ENCODE results near the gene OBI1.

The OBI1 gene

DNA sequence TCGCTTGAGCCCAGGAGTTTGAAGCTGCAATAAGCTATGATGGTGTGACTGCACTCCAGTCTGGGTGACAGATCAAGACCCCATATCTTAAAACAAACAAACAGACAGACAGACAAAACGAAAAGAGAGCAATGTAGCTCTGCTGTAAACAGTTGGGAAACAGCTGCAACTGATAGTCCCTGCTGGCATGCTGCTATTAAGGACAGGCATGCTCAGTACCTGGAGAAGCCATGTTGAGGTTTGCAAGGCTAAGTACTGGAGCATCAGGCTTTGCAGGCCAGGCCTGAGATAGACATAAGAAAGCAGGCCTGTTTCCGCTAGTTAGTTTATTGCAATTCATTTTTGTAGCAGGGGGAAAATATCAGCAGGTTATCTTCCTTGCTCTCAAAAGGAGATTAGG, 16.2 kb upstream of the OBI1 start:
- Histone ChIP-seq H3K4me3 (IDR thresholded peaks at IDR 0.05; ENCODE audit: insufficient read depth, low read depth, low read length) (no peak overlapping the region), H3K4me1 (ENCODE audit: low read depth, poor library complexity, severe bottlenecking) (no peaks in the 10 kb centered on the region), H3K9ac (no peak overlapping the region), H2AFZ (ENCODE audit: low read depth) (no peak overlapping the region), H3K27ac (no peak overlapping the region), H3K36me3 (ENCODE audit: insufficient read depth) (no peaks in the 10 kb centered on the region), H3K4me2 (no peak overlapping the region), H4K20me1 (ENCODE audit: insufficient read depth) (no peaks in the 10 kb centered on the region), H3K27me3 (ENCODE audit: insufficient read depth, low read depth) (no peaks in the 10 kb centered on the region), H3K79me2 (ENCODE audit: insufficient read depth, low read depth) (no peaks in the 10 kb centered on the region)
- TF ChIP-seq, protein P1, sequence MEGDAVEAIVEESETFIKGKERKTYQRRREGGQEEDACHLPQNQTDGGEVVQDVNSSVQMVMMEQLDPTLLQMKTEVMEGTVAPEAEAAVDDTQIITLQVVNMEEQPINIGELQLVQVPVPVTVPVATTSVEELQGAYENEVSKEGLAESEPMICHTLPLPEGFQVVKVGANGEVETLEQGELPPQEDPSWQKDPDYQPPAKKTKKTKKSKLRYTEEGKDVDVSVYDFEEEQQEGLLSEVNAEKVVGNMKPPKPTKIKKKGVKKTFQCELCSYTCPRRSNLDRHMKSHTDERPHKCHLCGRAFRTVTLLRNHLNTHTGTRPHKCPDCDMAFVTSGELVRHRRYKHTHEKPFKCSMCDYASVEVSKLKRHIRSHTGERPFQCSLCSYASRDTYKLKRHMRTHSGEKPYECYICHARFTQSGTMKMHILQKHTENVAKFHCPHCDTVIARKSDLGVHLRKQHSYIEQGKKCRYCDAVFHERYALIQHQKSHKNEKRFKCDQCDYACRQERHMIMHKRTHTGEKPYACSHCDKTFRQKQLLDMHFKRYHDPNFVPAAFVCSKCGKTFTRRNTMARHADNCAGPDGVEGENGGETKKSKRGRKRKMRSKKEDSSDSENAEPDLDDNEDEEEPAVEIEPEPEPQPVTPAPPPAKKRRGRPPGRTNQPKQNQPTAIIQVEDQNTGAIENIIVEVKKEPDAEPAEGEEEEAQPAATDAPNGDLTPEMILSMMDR (conservative IDR thresholded peaks at IDR 0.05; ENCODE audit: low read depth, low read length): no peak

DNA sequence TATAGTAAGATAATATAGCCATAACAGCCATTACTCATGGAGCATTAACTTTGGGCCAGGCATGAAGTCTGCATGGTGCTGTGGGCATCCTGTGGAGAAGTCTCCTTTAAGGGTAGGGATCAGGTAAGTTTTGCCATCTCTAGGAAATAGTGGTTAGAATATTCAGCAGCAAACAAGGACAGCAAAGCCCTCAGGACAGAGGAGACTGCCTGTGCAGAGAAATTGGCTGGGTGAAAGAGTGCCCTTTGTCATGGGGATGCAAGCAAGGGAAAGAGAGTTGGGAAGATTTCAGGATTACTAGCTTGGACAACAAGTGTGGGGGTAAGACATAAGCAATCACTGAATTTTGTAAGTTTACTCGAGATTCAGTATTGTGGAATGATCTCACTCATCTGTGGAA, 15.7 kb upstream of the OBI1 start:
- Histone ChIP-seq H3K4me3 (IDR thresholded peaks at IDR 0.05; ENCODE audit: insufficient read depth, low read depth, low read length) (no peak overlapping the region), H4K20me1 (ENCODE audit: insufficient read depth) (no peaks in the 10 kb centered on the region), H3K9ac (no peak overlapping the region), H3K4me2 (no peak overlapping the region), H3K27ac (no peak overlapping the region), H3K4me1 (ENCODE audit: low read depth, poor library complexity, severe bottlenecking) (no peaks in the 10 kb centered on the region), H3K79me2 (ENCODE audit: insufficient read depth, low read depth) (no peaks in the 10 kb centered on the region), H2AFZ (ENCODE audit: low read depth) (no peak overlapping the region), H3K27me3 (ENCODE audit: insufficient read depth, low read depth) (no peaks in the 10 kb centered on the region), H3K36me3 (ENCODE audit: insufficient read depth) (no peaks in the 10 kb centered on the region)
- TF ChIP-seq, protein P1 (conservative IDR thresholded peaks at IDR 0.05; ENCODE audit: low read depth, low read length): no peak

DNA sequence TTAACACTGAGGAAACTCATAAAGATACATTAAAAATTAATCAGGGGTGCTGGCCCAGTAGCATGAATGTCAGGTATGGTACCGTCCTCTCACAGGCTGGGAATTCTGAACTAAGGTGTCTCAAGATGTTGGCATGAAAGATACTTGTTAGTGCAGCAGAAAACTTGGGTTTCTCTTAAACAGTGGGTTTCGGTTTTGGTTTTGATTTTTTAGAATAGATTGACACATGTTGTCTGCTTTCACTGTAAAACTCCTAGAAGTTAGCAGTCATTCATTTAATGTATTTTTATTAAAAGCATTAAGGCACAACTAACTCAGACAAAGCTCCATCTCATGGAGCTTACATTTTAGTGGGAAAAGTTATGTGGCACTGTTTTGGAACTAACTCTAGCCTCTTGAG, 3.5 kb upstream of the OBI1 start:
- peaks cover 20% of the 10 kb centered on the region for H3K4me1 ChIP-seq (ENCODE audit: low read depth, poor library complexity, severe bottlenecking)
- H3K27ac ChIP-seq: no peak overlapping the region
- H4K20me1 ChIP-seq (ENCODE audit: insufficient read depth): no peaks in the 10 kb centered on the region
- H3K36me3 ChIP-seq (ENCODE audit: insufficient read depth): no peaks in the 10 kb centered on the region
- TF ChIP-seq, protein P1 (conservative IDR thresholded peaks at IDR 0.05; ENCODE audit: low read depth, low read length): no peak
- H3K27me3 ChIP-seq (ENCODE audit: insufficient read depth, low read depth): no peaks in the 10 kb centered on the region
- H2AFZ ChIP-seq (ENCODE audit: low read depth): no peak overlapping the region
- H3K4me3 ChIP-seq (IDR thresholded peaks at IDR 0.05; ENCODE audit: insufficient read depth, low read depth, low read length): no peak overlapping the region
- H3K4me2 ChIP-seq: no peak overlapping the region; the same call in 1 of the 2 replicates
- no peak overlapping the region for H3K9ac ChIP-seq
- H3K79me2 ChIP-seq (ENCODE audit: insufficient read depth, low read depth): peaks cover 11% of the 10 kb centered on the region

DNA sequence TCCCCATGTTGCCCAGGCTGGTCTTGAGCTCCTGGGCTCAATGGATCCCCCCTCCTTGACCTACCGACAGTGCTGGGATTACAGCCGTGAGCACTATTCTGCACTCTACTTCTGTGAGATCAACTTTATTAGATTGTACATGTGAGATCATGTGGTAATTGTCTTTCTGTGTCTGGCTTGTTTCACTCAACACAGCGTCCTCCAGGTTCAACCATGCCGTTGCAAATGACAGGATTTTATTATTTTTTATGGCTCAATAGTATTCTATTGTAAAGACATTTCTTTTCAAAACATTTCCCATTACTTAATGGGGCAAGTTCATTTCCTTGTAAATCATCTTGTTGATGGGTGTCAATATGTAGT, 1.5 kb upstream of the OBI1 start:
- H2AFZ ChIP-seq (ENCODE audit: low read depth): no peak overlapping the region
- no peak overlapping the region for H3K4me2 ChIP-seq
- peaks cover 28% of the 10 kb centered on the region for H3K79me2 ChIP-seq (ENCODE audit: insufficient read depth, low read depth)
- H3K4me1 ChIP-seq (ENCODE audit: low read depth, poor library complexity, severe bottlenecking): peaks cover 24% of the 10 kb centered on the region
- TF ChIP-seq, protein P1 (conservative IDR thresholded peaks at IDR 0.05; ENCODE audit: low read depth, low read length): no peak
- no peaks in the 10 kb centered on the region for H3K36me3 ChIP-seq (ENCODE audit: insufficient read depth)
- no peaks in the 10 kb centered on the region for H3K27me3 ChIP-seq (ENCODE audit: insufficient read depth, low read depth)
- H3K27ac ChIP-seq: no peak overlapping the region
- H3K4me3 ChIP-seq (IDR thresholded peaks at IDR 0.05; ENCODE audit: insufficient read depth, low read depth, low read length): no peak overlapping the region
- no peaks in the 10 kb centered on the region for H4K20me1 ChIP-seq (ENCODE audit: insufficient read depth)
- no peak overlapping the region for H3K9ac ChIP-seq

Measured in KMS-11 (cell line).